A673 (cell line): ENCODE results near the gene SMIM45.

Experiments used
- BruUV-seq: library from RNA; stranded (reverse); fragments of 400-500 nt; replicated peaks from 2 replicates; lab custom pipeline; 2021; lab: Mats Ljungman, UMichigan
- CTCF ChIA-PET: fragments of 300-600 bp; sonication (Branson Sonifier 250); formaldehyde crosslinking; loops from one replicate; lab custom pipeline; 2022; ENCODE audit warnings: antibody characterized with exemption; lab: Charles Lee
- POLR2A ChIA-PET: fragments of 300-600 bp; sonication (Branson Sonifier 250); formaldehyde crosslinking; loops from one replicate; lab custom pipeline; 2022; ENCODE audit warnings: antibody characterized with exemption; ENCODE audit not compliant: low non-redundant PET; lab: Charles Lee
- DNase-seq: peaks from one replicate; pipeline ENCODE4 v3.0.0-alpha.2; 2015; ENCODE audit warnings: low spot score
- H3K27ac ChIP-seq: fragments of 200-600 bp; sonication (generic); 2 replicates; pipeline ENCODE4 v1.5.1; 2016; ENCODE audit warnings: mixed run types, low read depth, mild to moderate bottlenecking, mixed read lengths, antibody characterized with exemption, low read length; ENCODE audit not compliant: poor library complexity, severe bottlenecking
- H3K27me3 ChIP-seq: fragments of 200-600 bp; sonication (generic); replicated peaks from 2 replicates; pipeline ENCODE4 v1.6.1; 2017; ENCODE audit warnings: mixed run types, low read depth, mild to moderate bottlenecking, mixed read lengths, antibody characterized with exemption, low read length; ENCODE audit not compliant: insufficient read depth, poor library complexity
- H3K36me3 ChIP-seq: fragments of 200-600 bp; sonication (generic); 2 replicates; pipeline ENCODE4 v1.6.1; 2016; ENCODE audit warnings: mixed run types, mild to moderate bottlenecking, mixed read lengths, antibody characterized with exemption, low read length; ENCODE audit not compliant: insufficient read depth, poor library complexity, severe bottlenecking
- H3K4me1 ChIP-seq: fragments of 200-600 bp; sonication (generic); 2 replicates; pipeline ENCODE4 v1.6.1; 2017; ENCODE audit warnings: mixed run types, mild to moderate bottlenecking, mixed read lengths, antibody characterized with exemption, low read length; ENCODE audit not compliant: insufficient read depth, poor library complexity, severe bottlenecking
- H3K4me3 ChIP-seq: fragments of 200-600 bp; sonication (generic); 2 replicates; pipeline ENCODE4 v1.5.1; 2016; ENCODE audit warnings: low read depth, mixed run types, mild to moderate bottlenecking, mixed read lengths, low read length; ENCODE audit not compliant: poor library complexity, severe bottlenecking
- H3K9me3 ChIP-seq: fragments of 200-600 bp; sonication (generic); 2 replicates; pipeline ENCODE4 v1.6.1; 2016; ENCODE audit warnings: mixed run types, low read depth, mild to moderate bottlenecking, mixed read lengths, antibody characterized with exemption, low read length; ENCODE audit not compliant: poor library complexity, severe bottlenecking
- EZH2 ChIP-seq: fragments of 200-600 bp; sonication (generic); IDR thresholded peaks from 2 replicates; pipeline ENCODE4 v1.6.1; 2017; ENCODE audit warnings: borderline replicate concordance, low read depth, mild to moderate bottlenecking, mixed read lengths, antibody characterized with exemption, low read length; ENCODE audit not compliant: poor library complexity, severe bottlenecking
- intact Hi-C: fragments of 100-400 bp; cut with micrococcal nuclease; formaldehyde crosslinking; loops from one replicate; pipeline ENCODE4 v1.10.0; 2022; ENCODE audit not compliant: unreplicated experiment
- TF ChIP-seq, protein P1 (sequence below): fragments of 300-800, 200-600 bp; sonication (generic); conservative IDR thresholded peaks from 2 replicates; pipeline ENCODE4 v1.5.1; 2017; ENCODE audit warnings: low read depth, mild to moderate bottlenecking, antibody characterized with exemption, low read length, moderate library complexity, mixed read lengths

SMIM45 gene

DNA sequence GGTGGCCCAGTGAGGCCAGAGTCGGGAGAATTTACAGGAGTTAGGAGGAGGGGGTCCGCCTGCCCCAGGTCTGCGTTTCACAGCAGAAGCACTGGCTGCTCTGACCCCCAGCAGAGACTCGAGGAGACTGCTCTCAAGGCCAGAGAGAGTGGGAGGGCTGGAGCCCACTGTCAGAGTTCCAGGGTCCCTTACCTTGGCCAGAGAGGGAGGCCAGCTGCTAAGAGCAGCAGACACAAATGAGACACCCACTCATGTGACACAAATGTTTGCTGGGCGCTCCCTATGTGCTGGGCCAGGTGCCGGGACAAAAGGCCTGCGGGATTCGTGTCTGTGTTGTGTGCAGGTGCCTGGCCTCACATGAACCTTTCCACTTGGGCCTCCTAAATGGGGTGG, 22.5 kb upstream of the SMIM45 start:
- ChIA-PET POLR2A (no interaction called here), CTCF (interaction anchor here (0.9 kb wide), 1 partner anchor 179 kb away, joined by 7 read pairs; no protein-coding TSS in a partner anchor)
- BruUV-seq: no TSS peak
- intact Hi-C loops: no loop called here
- no peak for DNase-seq
- Histone ChIP-seq H3K27ac (no peak overlapping the region), H3K9me3 (no peaks in the 10 kb centered on the region), H3K36me3 (no peaks in the 10 kb centered on the region), H3K27me3 (no peaks in the 10 kb centered on the region), H3K4me3 (no peak overlapping the region), H3K4me1 (peaks cover 8% of the 10 kb centered on the region)
- TF ChIP-seq, protein P1, sequence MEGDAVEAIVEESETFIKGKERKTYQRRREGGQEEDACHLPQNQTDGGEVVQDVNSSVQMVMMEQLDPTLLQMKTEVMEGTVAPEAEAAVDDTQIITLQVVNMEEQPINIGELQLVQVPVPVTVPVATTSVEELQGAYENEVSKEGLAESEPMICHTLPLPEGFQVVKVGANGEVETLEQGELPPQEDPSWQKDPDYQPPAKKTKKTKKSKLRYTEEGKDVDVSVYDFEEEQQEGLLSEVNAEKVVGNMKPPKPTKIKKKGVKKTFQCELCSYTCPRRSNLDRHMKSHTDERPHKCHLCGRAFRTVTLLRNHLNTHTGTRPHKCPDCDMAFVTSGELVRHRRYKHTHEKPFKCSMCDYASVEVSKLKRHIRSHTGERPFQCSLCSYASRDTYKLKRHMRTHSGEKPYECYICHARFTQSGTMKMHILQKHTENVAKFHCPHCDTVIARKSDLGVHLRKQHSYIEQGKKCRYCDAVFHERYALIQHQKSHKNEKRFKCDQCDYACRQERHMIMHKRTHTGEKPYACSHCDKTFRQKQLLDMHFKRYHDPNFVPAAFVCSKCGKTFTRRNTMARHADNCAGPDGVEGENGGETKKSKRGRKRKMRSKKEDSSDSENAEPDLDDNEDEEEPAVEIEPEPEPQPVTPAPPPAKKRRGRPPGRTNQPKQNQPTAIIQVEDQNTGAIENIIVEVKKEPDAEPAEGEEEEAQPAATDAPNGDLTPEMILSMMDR: no peak
- no peak for TF ChIP-seq EZH2

DNA sequence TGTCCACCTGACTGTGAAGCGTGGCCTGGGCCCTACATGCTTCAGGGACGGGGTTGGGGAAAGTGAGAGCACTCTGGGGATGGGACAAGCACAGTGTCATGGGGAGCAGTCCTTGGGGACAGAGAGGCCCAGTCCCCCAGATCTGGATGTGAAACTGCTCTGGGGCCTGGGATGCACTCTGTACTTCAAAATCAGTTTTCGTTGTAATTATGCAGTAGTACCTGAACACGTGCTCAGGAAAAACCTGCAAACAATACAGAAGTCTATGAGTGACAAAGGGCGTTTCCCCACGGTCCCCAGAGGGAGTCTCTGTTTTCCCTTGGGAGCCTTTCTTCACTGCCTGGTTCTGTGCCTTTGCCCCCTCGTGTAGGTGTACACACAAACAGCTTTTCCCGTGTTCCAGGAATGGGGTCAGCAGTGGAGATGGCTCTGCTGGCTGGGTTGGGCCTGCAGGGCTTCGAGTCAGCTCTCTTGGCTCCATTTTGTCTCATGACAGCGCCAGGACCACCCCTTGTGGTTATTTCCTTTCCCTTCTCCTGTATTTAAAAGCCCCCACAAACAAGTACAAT, 20.2 kb upstream of the SMIM45 start:
- intact Hi-C loops: no loop called here
- POLR2A ChIA-PET: interaction anchor here (0.6 kb wide), 1 partner anchor 243 kb away, joined by 4 read pairs; no protein-coding TSS in a partner anchor

DNA sequence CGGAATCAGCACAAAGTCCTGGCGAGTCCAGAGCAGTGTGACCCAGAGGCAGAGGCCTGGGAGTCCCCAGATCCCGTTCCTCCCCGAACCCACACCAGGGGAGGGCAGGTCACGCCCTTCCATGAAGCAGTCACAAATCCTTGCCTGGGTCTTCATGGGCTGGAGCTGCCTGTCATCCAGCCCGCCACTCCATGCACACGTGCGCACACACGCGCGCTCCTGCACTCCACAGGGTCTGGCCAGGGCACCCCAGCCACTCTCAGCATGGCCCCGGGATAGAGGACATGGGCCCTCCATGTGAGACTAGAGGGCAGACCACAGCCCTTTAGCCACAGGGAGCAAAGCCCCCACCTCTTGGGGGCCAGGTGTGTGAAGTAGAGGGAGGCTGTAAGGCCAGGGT, 19.6 kb upstream of the SMIM45 start:
- no TSS peak for BruUV-seq
- Histone ChIP-seq H3K4me1 (peaks cover 3% of the 10 kb centered on the region), H3K9me3 (no peaks in the 10 kb centered on the region), H3K4me3 (no peak overlapping the region), H3K27me3 (no peaks in the 10 kb centered on the region), H3K36me3 (peaks cover 10% of the 10 kb centered on the region), H3K27ac (peak overlapping the region; percentile 42)
- intact Hi-C loops: no loop called here
- ChIA-PET CTCF (no interaction called here), POLR2A (no interaction called here)
- TF ChIP-seq, protein P1: no peak
- no peak for TF ChIP-seq EZH2
- DNase-seq: no peak

More for the DNA sequence above, 20.2 kb upstream of the SMIM45 start:
- DNase-seq: no peak
- H3K9me3 ChIP-seq: no peaks in the 10 kb centered on the region
- H3K27me3 ChIP-seq: no peaks in the 10 kb centered on the region
- H3K36me3 ChIP-seq: peaks cover 5% of the 10 kb centered on the region
- no peak overlapping the region for H3K4me3 ChIP-seq
- TF ChIP-seq EZH2: no peak
- TF ChIP-seq, protein P1: no peak
- H3K4me1 ChIP-seq: peaks cover 3% of the 10 kb centered on the region
- CTCF ChIA-PET: no interaction called here
- BruUV-seq: no TSS peak
- H3K27ac ChIP-seq: peak overlapping the region; percentile 42
